ENCODE results near the gene MAT1A.

DNA sequence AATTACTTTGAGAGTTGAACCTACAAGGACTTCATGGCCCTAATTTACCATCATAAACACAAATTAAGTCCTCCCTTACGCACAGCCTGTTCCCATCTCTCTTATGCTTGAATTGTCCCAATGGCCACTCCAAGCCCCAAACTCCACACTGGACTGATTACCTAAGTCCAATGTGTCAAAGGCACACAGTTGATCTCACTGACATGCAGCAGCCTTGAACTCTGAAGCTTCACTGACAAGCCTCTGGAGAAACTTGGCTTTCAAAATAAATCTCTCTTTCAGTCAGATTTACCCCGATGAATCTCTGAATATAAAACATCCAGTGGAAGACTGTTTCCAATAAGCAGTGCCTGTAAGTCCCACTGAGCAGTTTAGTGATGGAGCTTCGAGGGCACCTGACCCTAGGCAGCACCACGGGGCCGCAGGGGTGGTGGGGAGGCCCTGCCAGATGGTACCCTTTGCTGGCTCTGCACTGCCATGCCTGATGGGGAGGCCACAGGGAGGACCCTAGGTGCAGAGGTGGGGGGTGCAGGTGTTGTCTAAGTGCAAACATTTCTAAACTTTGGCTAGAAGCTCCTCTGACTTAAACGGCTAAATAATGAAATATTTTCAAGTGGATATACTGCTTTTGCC lies 3.3 kb upstream of the MAT1A start:
- no peak for TF ChIP-seq CTCF (tag by site-specific recombination; IDR thresholded peaks at IDR 0.05)
- no peak for TF ChIP-seq ZBTB44 (tag by site-specific recombination; IDR thresholded peaks at IDR 0.05)
- no peak for TF ChIP-seq ZNF830 (tag by site-specific recombination; IDR thresholded peaks at IDR 0.05; ENCODE audit: low read depth)
- no peak for TF ChIP-seq ZNF768 (tag by site-specific recombination; IDR thresholded peaks at IDR 0.05)
- TF ChIP-seq ZBTB49 (tag by site-specific recombination; IDR thresholded peaks at IDR 0.05; ENCODE audit: low read depth) = no peak
- no peak for TF ChIP-seq HOXA7 (CRISPR knock-in tag; IDR thresholded peaks at IDR 0.05; ENCODE audit: borderline replicate concordance)
- no peak for TF ChIP-seq ZNF510 (tag by site-specific recombination; IDR thresholded peaks at IDR 0.05; ENCODE audit: insufficient replicate concordance)

All from HEK293 (cell line).